MM.1S (cell line): ENCODE results near the gene RANBP6.

Experiments
- DNase-seq: peaks from one replicate; pipeline ENCODE4 v3.0.0-alpha.2; 2015
- H2AFZ ChIP-seq: fragments of 300-600 bp; sonication (generic); 2 replicates; pipeline ENCODE4 v1.6.0; 2016; ENCODE audit warnings: antibody characterized with exemption, low read length
- H3F3A ChIP-seq: fragments of 300-600 bp; sonication (generic); 2 replicates; pipeline ENCODE4 v1.6.1; 2016; ENCODE audit warnings: mild to moderate bottlenecking, antibody characterized with exemption, low read length, moderate library complexity, mixed read lengths; ENCODE audit not compliant: insufficient read depth
- H3K27ac ChIP-seq: fragments of 300-600 bp; sonication (generic); 2 replicates; pipeline ENCODE4 v1.5.1; 2016; ENCODE audit warnings: mild to moderate bottlenecking, low read length
- H3K27me3 ChIP-seq: fragments of 300-600 bp; sonication (generic); replicated peaks from 2 replicates; pipeline ENCODE4 v1.6.0; 2016; ENCODE audit warnings: low read length; ENCODE audit not compliant: insufficient read depth
- H3K36me3 ChIP-seq: fragments of 300-600 bp; sonication (generic); replicated peaks from 2 replicates; pipeline ENCODE4 v1.6.1; 2016; ENCODE audit warnings: mild to moderate bottlenecking, low read length, mixed read lengths; ENCODE audit not compliant: insufficient read depth
- H3K4me1 ChIP-seq: fragments of 300-600 bp; sonication (generic); 2 replicates; pipeline ENCODE4 v1.6.1; 2016; ENCODE audit warnings: low read length, mixed read lengths
- H3K4me2 ChIP-seq: fragments of 300-600 bp; sonication (generic); 2 replicates; pipeline ENCODE4 v1.6.0; 2016; ENCODE audit warnings: low read depth, low read length
- H3K4me3 ChIP-seq: fragments of 300-600 bp; sonication (generic); 2 replicates; pipeline ENCODE4 v1.5.1; 2016; ENCODE audit warnings: low read length, mixed read lengths
- H3K79me2 ChIP-seq: fragments of 300-600 bp; sonication (generic); 2 replicates; pipeline ENCODE4 v1.6.1; 2016; ENCODE audit warnings: mixed run types, low read length, mixed read lengths
- H3K9ac ChIP-seq: fragments of 300-600 bp; sonication (generic); 2 replicates; pipeline ENCODE4 v1.6.1; 2016; ENCODE audit warnings: low read length, mixed read lengths
- H3K9me2 ChIP-seq: fragments of 300-600 bp; sonication (generic); replicated peaks from 2 replicates; pipeline ENCODE4 v1.6.1; 2016; ENCODE audit warnings: mild to moderate bottlenecking, low read length, mixed read lengths; ENCODE audit not compliant: insufficient read depth
- H3K9me3 ChIP-seq: fragments of 300-600 bp; sonication (generic); replicated peaks from 2 replicates; pipeline ENCODE4 v1.6.1; 2016; ENCODE audit warnings: mild to moderate bottlenecking, low read length, mixed read lengths; ENCODE audit not compliant: insufficient read depth
- H4K20me1 ChIP-seq: fragments of 300-600 bp; sonication (generic); 2 replicates; pipeline ENCODE4 v1.6.1; 2016; ENCODE audit warnings: mild to moderate bottlenecking, low read length, moderate library complexity, mixed read lengths; ENCODE audit not compliant: insufficient read depth
- CTCF ChIP-seq: fragments of 300-600 bp; sonication (generic); IDR thresholded peaks from 2 replicates; pipeline ENCODE4 v1.5.1; 2016; ENCODE audit warnings: antibody characterized with exemption, low read length, mixed read lengths
- EZH2 ChIP-seq: fragments of 300-600 bp; sonication (generic); optimal IDR thresholded peaks from 2 replicates; pipeline ENCODE3; 2017; ENCODE audit warnings: low read depth, mild to moderate bottlenecking, antibody characterized with exemption, low read length, mixed read lengths
- EZH2phosphoT487 ChIP-seq: fragments of 300-600 bp; sonication (generic); IDR thresholded peaks from 2 replicates; pipeline ENCODE4 v1.6.1; 2018; ENCODE audit warnings: antibody characterized with exemption, low read length

Gene RANBP6

GRCh38 chr9:6014670-6015270 lies 654 bp downstream of the RANBP6 start:
- no peak for DNase-seq
- Histone ChIP-seq H3K36me3 (no peaks in the 10 kb centered on the region), H3K9me3 (no peaks in the 10 kb centered on the region), H4K20me1 (no peaks in the 10 kb centered on the region), H3K9ac (peak overlapping the region; percentile 69), H3K4me2 (peak overlapping the region; percentile 83), H3K9me2 (no peaks in the 10 kb centered on the region), H3K4me1 (peaks cover 15% of the 10 kb centered on the region), H2AFZ (peak overlapping the region; percentile 88), H3F3A (peaks cover 4% of the 10 kb centered on the region; the same call in 1 of the 2 replicates), H3K4me3 (peak overlapping the region; percentile 78), H3K27ac (peak overlapping the region; percentile 46; the same call in 1 of the 2 replicates), H3K27me3 (no peaks in the 10 kb centered on the region), H3K79me2 (peaks cover 55% of the 10 kb centered on the region)
- TF ChIP-seq CTCF (no peak), EZH2phosphoT487 (no peak), EZH2 (no peak)

- DNase-seq, result peak; percentile 98
- TF ChIP-seq EZH2 (no peak), CTCF (no peak), EZH2phosphoT487 (no peak)
- H3K79me2 ChIP-seq, result peaks cover 86% of the 10 kb centered on the region
- H3K9me2 ChIP-seq, result no peaks in the 10 kb centered on the region
- H4K20me1 ChIP-seq, result no peaks in the 10 kb centered on the region; the same call in 1 of the 2 replicates
- no peaks in the 10 kb centered on the region for H3K36me3 ChIP-seq
- H3K9ac ChIP-seq, result peak overlapping the region; percentile 79
- H3K4me1 ChIP-seq, result peaks cover 7% of the 10 kb centered on the region
- H3K4me2 ChIP-seq, result peak overlapping the region; percentile 84
- H3K27me3 ChIP-seq, result no peaks in the 10 kb centered on the region
- H3F3A ChIP-seq, result peaks cover 15% of the 10 kb centered on the region
- peak overlapping the region; percentile 71; the same call in 1 of the 2 replicates for H3K27ac ChIP-seq
- no peaks in the 10 kb centered on the region for H3K9me3 ChIP-seq
- H2AFZ ChIP-seq, result peak overlapping the region; percentile 74
- H3K4me3 ChIP-seq, result peak overlapping the region; percentile 94
Observed at GRCh38 chr9:6008169-6008979, 7.0 kb downstream of the RANBP6 start.

GRCh38 chr9:6007770-6008168 lies 7.7 kb downstream of the RANBP6 start:
- peak; percentile 66 for DNase-seq

More at GRCh38 chr9:6007770-6008168, 7.7 kb downstream of the RANBP6 start:
- peak overlapping the region; percentile 71; the same call in 1 of the 2 replicates for H3K27ac ChIP-seq
- no peaks in the 10 kb centered on the region for H3K9me2 ChIP-seq
- peaks cover 86% of the 10 kb centered on the region for H3K79me2 ChIP-seq
- H2AFZ ChIP-seq, result peak overlapping the region; percentile 74
- H3K4me2 ChIP-seq, result peak overlapping the region; percentile 91
- no peaks in the 10 kb centered on the region for H3K27me3 ChIP-seq
- no peaks in the 10 kb centered on the region for H3K9me3 ChIP-seq
- peak overlapping the region; percentile 79 for H3K9ac ChIP-seq
- H4K20me1 ChIP-seq, result no peaks in the 10 kb centered on the region; the same call in 1 of the 2 replicates
- peaks cover 6% of the 10 kb centered on the region for H3K4me1 ChIP-seq
- no peak for TF ChIP-seq EZH2phosphoT487
- TF ChIP-seq CTCF, result no peak
- TF ChIP-seq EZH2, result no peak
- H3F3A ChIP-seq, result peaks cover 15% of the 10 kb centered on the region
- H3K36me3 ChIP-seq, result no peaks in the 10 kb centered on the region
- peak overlapping the region; percentile 94 for H3K4me3 ChIP-seq
